ENCODE data around the gene HOXB8.

DNA sequence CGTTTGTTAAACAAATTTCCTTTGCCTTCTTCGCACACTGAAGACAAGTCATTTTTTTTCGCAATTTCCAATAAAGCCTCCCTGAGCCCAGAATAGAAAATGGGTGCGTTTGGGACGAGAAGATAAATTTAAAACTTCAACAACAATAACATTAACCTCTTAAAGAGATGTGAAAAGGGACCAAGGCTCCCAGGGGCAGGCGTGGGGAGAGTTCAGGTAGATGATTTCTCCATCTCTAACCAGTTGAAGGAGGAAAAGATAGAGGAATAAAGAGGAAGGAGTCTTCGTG lies 35.7 kb downstream of the HOXB8 start:
- TF ChIP-seq NBN (conservative IDR thresholded peaks at IDR 0.05) (no peak), POLR2G (IDR thresholded peaks at IDR 0.05; ENCODE audit: low read depth, low read length) (no peak), JUNB (CRISPR knock-in tag; IDR thresholded peaks at IDR 0.05; ENCODE audit: borderline replicate concordance) (no peak), RFX5 (IDR thresholded peaks at IDR 0.05; ENCODE audit: low read depth, low read length) (no peak), ZMAT3 (CRISPR knock-in tag; conservative IDR thresholded peaks at IDR 0.05) (no peak), POLR2AphosphoS5 (IDR thresholded peaks at IDR 0.05; ENCODE audit: low read depth, low read length) (no peak), GATA4 (IDR thresholded peaks at IDR 0.05; ENCODE audit: borderline replicate concordance, low read depth) (no peak), HDAC2 (CRISPR knock-in tag; IDR thresholded peaks at IDR 0.05) (no peak), SMARCC2 (IDR thresholded peaks at IDR 0.05) (no peak), ZNF143 (CRISPR knock-in tag; IDR thresholded peaks at IDR 0.05) (no peak), MAFG (CRISPR knock-in tag; IDR thresholded peaks at IDR 0.05) (no peak)
- TF ChIP-seq, protein P1, sequence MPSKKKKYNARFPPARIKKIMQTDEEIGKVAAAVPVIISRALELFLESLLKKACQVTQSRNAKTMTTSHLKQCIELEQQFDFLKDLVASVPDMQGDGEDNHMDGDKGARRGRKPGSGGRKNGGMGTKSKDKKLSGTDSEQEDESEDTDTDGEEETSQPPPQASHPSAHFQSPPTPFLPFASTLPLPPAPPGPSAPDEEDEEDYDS (CRISPR knock-in tag; IDR thresholded peaks at IDR 0.05): no peak
- TF ChIP-seq, protein P2, sequence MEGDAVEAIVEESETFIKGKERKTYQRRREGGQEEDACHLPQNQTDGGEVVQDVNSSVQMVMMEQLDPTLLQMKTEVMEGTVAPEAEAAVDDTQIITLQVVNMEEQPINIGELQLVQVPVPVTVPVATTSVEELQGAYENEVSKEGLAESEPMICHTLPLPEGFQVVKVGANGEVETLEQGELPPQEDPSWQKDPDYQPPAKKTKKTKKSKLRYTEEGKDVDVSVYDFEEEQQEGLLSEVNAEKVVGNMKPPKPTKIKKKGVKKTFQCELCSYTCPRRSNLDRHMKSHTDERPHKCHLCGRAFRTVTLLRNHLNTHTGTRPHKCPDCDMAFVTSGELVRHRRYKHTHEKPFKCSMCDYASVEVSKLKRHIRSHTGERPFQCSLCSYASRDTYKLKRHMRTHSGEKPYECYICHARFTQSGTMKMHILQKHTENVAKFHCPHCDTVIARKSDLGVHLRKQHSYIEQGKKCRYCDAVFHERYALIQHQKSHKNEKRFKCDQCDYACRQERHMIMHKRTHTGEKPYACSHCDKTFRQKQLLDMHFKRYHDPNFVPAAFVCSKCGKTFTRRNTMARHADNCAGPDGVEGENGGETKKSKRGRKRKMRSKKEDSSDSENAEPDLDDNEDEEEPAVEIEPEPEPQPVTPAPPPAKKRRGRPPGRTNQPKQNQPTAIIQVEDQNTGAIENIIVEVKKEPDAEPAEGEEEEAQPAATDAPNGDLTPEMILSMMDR (CRISPR knock-in tag; IDR thresholded peaks at IDR 0.05): no peak

All from HepG2 (cell line).